PC-9 (cell line): ENCODE measurements around the gene PLOD2. TPM values are rescaled to one million over a fixed set of nuclear protein-coding genes. Genes with fewer than 3 reads are reported as not detected.
A peak's percentile ranks its signal among the peaks of the same experiment; 100 is the strongest.

Experiments used
- BruUV-seq: library from RNA; stranded (reverse); fragments of 400-500 nt; replicated peaks from 2 replicates; lab custom pipeline; 2021; lab: Mats Ljungman, UMichigan
- CTCF ChIA-PET: fragments of 300-600 bp; sonication (Branson Sonifier 250); formaldehyde crosslinking; loops from one replicate; lab custom pipeline; 2022; ENCODE audit warnings: antibody characterized with exemption; lab: Charles Lee
- POLR2A ChIA-PET: fragments of 300-600 bp; sonication (Branson Sonifier 250); formaldehyde crosslinking; loops from one replicate; lab custom pipeline; 2022; ENCODE audit warnings: antibody characterized with exemption; ENCODE audit not compliant: unreplicated experiment; lab: Charles Lee
- DNase-seq, 2 experiments: peaks; one replicate each; pipeline versions ENCODE4 v3.0.0 to v3.0.0-alpha.2; 2015 to 2022; ENCODE audit warnings: mixed read lengths in 1 of 2
- H2AFZ ChIP-seq: fragments of 200-600 bp; sonication (generic); 2 replicates; pipeline ENCODE4 v1.8.1; 2017; ENCODE audit warnings: antibody characterized with exemption
- H3F3A ChIP-seq: fragments of 200-600 bp; sonication (generic); 2 replicates; pipeline ENCODE4 v1.8.1; 2017; ENCODE audit warnings: antibody characterized with exemption, mild to moderate bottlenecking, low read depth; ENCODE audit not compliant: insufficient read depth
- H3K27ac ChIP-seq: fragments of 200-600 bp; sonication (generic); 2 replicates; pipeline ENCODE4 v1.6.1; 2016; ENCODE audit warnings: mixed run types
- H3K27me3 ChIP-seq: fragments of 200-600 bp; sonication (generic); 2 replicates; pipeline ENCODE4 v1.6.1; 2016; ENCODE audit warnings: low read depth, mixed run types; ENCODE audit not compliant: insufficient read depth
- H3K36me3 ChIP-seq: fragments of 200-600 bp; sonication (generic); 2 replicates; pipeline ENCODE4 v1.6.1; 2016; ENCODE audit warnings: low read depth, mixed run types
- H3K4me1 ChIP-seq: fragments of 200-600 bp; sonication (generic); replicated peaks from 2 replicates; pipeline ENCODE4 v1.6.1; 2016; ENCODE audit warnings: mixed run types; ENCODE audit not compliant: insufficient read depth
- H3K4me2 ChIP-seq: fragments of 200-600 bp; sonication (generic); 2 replicates; pipeline ENCODE4 v1.6.1; 2017; ENCODE audit warnings: mixed run types
- H3K4me3 ChIP-seq: fragments of 200-600 bp; sonication (generic); 2 replicates; pipeline ENCODE4 v1.6.1; 2016; ENCODE audit warnings: mixed run types
- H3K79me2 ChIP-seq: fragments of 200-600 bp; sonication (generic); 2 replicates; pipeline ENCODE4 v1.6.1; 2017; ENCODE audit warnings: low read depth, mixed run types
- H3K9me2 ChIP-seq: fragments of 200-600 bp; sonication (generic); 2 replicates; pipeline ENCODE4 v1.8.1; 2017; ENCODE audit warnings: mild to moderate bottlenecking; ENCODE audit not compliant: insufficient read depth
- H3K9me3 ChIP-seq: fragments of 200-600 bp; sonication (generic); 2 replicates; pipeline ENCODE4 v1.8.1; 2016; ENCODE audit warnings: low read depth; ENCODE audit not compliant: insufficient read depth
- H4K20me1 ChIP-seq: fragments of 200-600 bp; sonication (generic); 2 replicates; pipeline ENCODE4 v1.8.1; 2017; ENCODE audit not compliant: insufficient read depth
- CTCF ChIP-seq: fragments of 200-600 bp; sonication (generic); conservative IDR thresholded peaks from 2 replicates; pipeline ENCODE4 v1.6.1; 2017; ENCODE audit warnings: mixed run types, antibody characterized with exemption, mild to moderate bottlenecking, moderate library complexity
- EZH2 ChIP-seq: fragments of 200-600 bp; sonication (generic); IDR thresholded peaks from 2 replicates; pipeline ENCODE4 v1.8.0; 2017; ENCODE audit warnings: antibody characterized with exemption, low read depth
- intact Hi-C: fragments of 100-400 bp; cut with micrococcal nuclease; formaldehyde crosslinking; loops from one replicate; pipeline ENCODE4 v1.10.0; 2022; ENCODE audit not compliant: unreplicated experiment
- total RNA-seq: library from RNA; stranded (reverse); gene quantifications from 2 replicates; pipeline ENCODE4 v1.2.3, GENCODE V29; 2021

PLOD2 gene
- total RNA-seq, 1 experiment from 2014 or later = 30.3 TPM

GRCh38 chr3:146065573-146066006 is 95.4 kb downstream of the PLOD2 start:
- no peaks in the 10 kb centered on the region for H3K27me3 ChIP-seq
- TF ChIP-seq EZH2 = no peak
- peak; percentile 91 for TF ChIP-seq CTCF
- no peaks in the 10 kb centered on the region for H3F3A ChIP-seq
- BruUV-seq = no TSS peak
- POLR2A ChIA-PET = no interaction called here
- intact Hi-C loops = loop anchor here (1.0 to 5.0 kb wide), 5 partner anchors 124 to 577 kb away; no protein-coding TSS in a partner anchor
- H2AFZ ChIP-seq = no peak overlapping the region
- H3K4me3 ChIP-seq = no peak overlapping the region
- H3K4me1 ChIP-seq = 0 out of 2 replicates have a peak, but pooled peaks cover 9% of the 10 kb centered on the region
- H3K79me2 ChIP-seq = no peaks in the 10 kb centered on the region
- H3K9me3 ChIP-seq = no peaks in the 10 kb centered on the region
- CTCF ChIA-PET = interaction anchor here (0.6 to 1.8 kb wide), 9 partner anchors 95 to 578 kb away, joined by 3 to 27 read pairs (median 4); partner anchors contain the start of gene PLOD2
- no peak overlapping the region for H3K4me2 ChIP-seq
- no peaks in the 10 kb centered on the region for H3K9me2 ChIP-seq
- H3K27ac ChIP-seq = no peak overlapping the region
- no peaks in the 10 kb centered on the region for H3K36me3 ChIP-seq
- peak; percentile 15 to 37 for DNase-seq
- no peaks in the 10 kb centered on the region for H4K20me1 ChIP-seq

- no peaks in the 10 kb centered on the region for H3F3A ChIP-seq
- TF ChIP-seq CTCF (no peak), EZH2 (no peak)
- H3K9me3 ChIP-seq = no peaks in the 10 kb centered on the region; the same call in 1 of the 2 replicates
- no peaks in the 10 kb centered on the region for H3K36me3 ChIP-seq
- no peak overlapping the region for H2AFZ ChIP-seq
- ChIA-PET CTCF (no interaction called here), POLR2A (no interaction called here)
- H3K4me1 ChIP-seq = no peaks in the 10 kb centered on the region
- intact Hi-C loops = no loop called here
- no peak overlapping the region for H3K4me2 ChIP-seq
- no peak for DNase-seq
- H3K4me3 ChIP-seq = no peak overlapping the region
- BruUV-seq = no TSS peak
- peaks cover 6% of the 10 kb centered on the region; the same call in 1 of the 2 replicates for H3K9me2 ChIP-seq
- no peaks in the 10 kb centered on the region for H3K79me2 ChIP-seq
- H4K20me1 ChIP-seq = no peaks in the 10 kb centered on the region
- no peaks in the 10 kb centered on the region for H3K27me3 ChIP-seq
- H3K27ac ChIP-seq = no peak overlapping the region
These were observed 102.7 kb downstream of the PLOD2 start for GRCh38 chr3:146058241-146058640.

- CTCF ChIA-PET = no interaction called here
- no peaks in the 10 kb centered on the region for H4K20me1 ChIP-seq
- H3K27me3 ChIP-seq = no peaks in the 10 kb centered on the region
- H3K9me3 ChIP-seq = no peaks in the 10 kb centered on the region; the same call in 1 of the 2 replicates
- H2AFZ ChIP-seq = no peak overlapping the region
- no peak overlapping the region for H3K4me2 ChIP-seq
- H3K4me1 ChIP-seq = no peaks in the 10 kb centered on the region
- H3K9me2 ChIP-seq = peaks cover 6% of the 10 kb centered on the region; the same call in 1 of the 2 replicates
- DNase-seq = no peak
- POLR2A ChIA-PET = no interaction called here
- H3K4me3 ChIP-seq = no peak overlapping the region
- H3K27ac ChIP-seq = no peak overlapping the region
- no peak for TF ChIP-seq CTCF
- no peak for TF ChIP-seq EZH2
- no peaks in the 10 kb centered on the region for H3K79me2 ChIP-seq
- no TSS peak for BruUV-seq
- no peaks in the 10 kb centered on the region for H3K36me3 ChIP-seq
- no peaks in the 10 kb centered on the region for H3F3A ChIP-seq
- intact Hi-C loops = no loop called here
These were observed 108.1 kb downstream of the PLOD2 start for GRCh38 chr3:146052791-146053310.
